GM18526 (cell line): ENCODE measurements around the gene TIMM21.

Experiments used
- POLR2A ChIP-seq: IDR thresholded peaks from 3 replicates; pipeline ENCODE4 v1.6.1; 2011; ENCODE audit not compliant: insufficient read length; ENCODE audit errors: extremely low read depth

TIMM21 gene

DNA sequence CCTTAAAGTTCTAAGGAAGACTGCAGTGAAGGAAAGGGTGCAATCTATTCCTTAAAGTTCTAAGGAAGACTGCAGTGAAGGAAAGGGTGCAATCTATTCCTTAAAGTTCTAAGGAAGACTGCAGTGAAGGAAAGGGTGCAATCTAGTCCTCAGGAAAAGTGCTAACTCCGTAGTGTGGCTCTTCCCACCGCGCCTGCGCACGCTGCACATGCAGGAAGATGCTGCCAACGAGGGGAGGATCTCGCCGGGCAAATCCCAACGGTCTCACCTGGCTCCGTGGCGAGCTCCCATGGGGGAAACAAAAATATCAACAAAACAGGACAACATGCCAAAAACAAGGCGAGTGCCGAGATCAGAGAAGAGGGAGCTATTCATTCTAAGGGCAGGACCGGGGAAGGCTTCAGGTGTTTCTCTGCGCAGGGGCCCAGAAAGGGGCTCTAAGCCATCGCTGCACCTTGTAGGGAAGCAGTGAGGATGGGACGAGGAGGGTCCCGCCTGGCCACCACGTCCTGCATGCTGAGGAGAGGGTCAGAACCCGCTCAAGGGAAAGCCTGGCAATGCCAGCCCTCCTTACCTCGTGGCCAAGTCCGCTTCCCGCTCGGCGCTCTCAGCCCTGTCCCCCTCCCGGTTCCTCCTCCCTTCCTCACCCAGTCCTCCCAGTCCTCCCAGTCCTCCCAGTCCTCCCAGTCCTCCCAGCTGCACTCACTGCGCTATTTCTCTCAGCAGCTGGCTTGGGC lies 24.5 kb downstream of the TIMM21 start:
- no peak for TF ChIP-seq POLR2A

DNA sequence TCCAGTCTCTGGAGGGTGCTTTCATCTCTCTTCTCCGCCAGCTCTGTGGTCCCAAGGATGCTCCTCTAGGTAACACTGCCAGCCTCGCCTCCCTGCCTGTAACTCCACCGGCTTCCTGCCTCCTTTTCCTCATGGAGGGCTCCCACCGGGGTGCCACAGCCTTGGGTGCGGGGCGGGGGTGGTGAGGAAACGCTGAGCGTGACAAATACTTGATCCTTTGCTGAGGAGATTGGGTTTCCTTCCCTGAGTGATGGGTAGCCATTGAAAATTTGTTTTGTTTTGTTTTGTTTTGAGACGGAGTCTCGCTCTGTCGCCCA lies 25.1 kb downstream of the TIMM21 start:
- no peak for TF ChIP-seq POLR2A

DNA sequence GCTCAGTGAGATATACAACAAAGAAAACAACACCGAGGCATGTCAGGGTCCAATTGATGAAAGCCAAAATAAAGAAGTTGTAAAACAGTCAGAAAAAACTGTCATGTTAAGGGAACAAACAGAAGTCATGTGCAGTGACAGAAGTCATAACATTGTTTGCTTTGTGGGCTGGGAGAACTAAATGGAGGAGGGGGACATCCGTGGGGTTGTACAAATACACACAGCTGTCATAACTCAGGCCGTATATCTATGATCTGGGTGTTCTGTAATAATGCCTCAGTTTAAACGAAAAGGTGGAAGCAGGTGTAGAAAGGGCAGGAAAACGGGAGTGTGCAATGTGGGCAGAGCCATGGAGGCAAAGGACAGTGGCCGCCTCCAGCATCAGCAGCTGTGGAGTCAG lies 27.3 kb downstream of the TIMM21 start:
- no peak for TF ChIP-seq POLR2A

DNA sequence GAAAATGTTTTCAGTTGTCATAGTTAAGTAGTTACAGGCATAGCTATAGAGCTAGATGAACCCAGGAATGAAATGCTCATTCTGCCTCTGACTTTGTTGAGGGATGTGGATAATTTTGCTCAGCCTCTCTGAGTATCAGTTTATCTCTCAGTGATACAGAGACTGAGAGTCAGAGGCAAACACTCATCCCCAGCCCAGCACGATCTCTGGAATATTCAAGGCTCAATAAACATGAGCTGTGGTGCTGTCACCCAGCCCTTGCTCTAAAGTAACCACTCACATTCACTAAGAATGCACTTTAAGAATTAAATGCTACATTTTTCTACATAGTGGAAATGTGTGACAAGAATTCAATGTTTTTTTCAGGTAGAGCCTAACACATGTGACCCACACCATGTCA lies 30.6 kb downstream of the TIMM21 start:
- no peak for TF ChIP-seq POLR2A

DNA sequence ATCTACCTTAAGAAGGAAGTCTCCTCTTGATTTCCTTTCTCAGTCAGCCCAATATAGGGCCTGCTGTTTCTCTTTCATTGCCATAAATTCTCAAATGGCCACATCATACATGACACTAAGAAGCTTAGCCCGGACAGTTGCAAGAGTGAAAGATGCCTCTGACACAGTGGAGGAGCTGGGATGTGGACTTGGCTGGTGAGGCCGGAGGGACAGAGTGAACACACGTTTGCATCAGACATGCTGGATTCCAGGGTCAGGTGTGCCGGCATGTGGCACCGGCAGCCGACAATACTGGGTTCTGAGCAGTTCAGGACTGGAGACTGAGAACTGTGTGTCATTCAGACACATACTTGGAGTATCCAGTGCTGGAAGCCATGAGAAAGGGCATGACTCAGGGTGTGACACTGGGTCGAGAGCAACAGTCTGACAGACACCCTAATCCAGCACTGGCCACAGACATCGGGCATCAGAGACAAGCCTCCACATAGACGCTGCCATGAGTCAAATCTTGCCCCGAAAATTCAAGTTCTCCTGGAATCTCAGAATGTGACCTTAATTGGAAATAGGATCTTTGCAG lies 31.4 kb downstream of the TIMM21 start:
- no peak for TF ChIP-seq POLR2A

DNA sequence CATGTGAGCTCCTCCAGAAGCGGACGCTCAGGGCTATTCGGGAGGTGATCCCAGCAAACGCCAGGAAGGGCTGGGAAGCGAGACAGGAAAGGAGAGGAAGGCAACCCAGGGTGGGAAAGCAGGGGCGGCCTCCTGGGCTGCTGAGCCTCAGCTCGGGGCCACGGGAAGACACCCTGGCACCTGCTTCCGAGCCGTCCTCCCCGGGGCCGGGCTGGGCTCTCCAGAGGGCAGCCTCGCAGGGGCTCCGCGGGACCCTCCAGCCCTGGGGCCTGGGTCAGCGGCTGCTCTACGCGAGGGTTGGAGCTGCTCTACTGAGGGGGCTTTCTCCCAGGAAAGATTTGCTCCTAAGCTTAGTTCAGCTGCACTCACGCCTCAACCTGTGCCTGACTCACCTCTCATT lies 34.0 kb downstream of the TIMM21 start:
- TF ChIP-seq POLR2A, result no peak

DNA sequence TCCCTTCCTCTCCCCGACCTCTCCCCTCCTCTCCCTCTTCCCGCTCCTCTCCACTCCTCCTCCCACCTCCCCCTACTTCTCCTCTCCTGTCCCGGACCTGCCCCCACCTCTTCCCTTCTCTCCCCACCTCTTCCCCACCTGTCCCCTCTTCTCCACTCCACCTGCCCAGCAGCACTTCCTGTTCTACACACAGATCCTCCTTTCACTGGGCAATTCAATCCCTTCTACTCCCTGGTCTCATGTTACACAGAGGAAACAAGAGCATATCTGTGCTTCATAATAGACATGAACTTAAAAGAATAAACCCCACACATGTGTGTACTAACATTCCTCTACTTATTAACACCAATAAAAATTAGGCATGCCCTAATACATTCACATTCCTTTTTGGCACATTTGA lies 34.8 kb downstream of the TIMM21 start:
- no peak for TF ChIP-seq POLR2A

DNA sequence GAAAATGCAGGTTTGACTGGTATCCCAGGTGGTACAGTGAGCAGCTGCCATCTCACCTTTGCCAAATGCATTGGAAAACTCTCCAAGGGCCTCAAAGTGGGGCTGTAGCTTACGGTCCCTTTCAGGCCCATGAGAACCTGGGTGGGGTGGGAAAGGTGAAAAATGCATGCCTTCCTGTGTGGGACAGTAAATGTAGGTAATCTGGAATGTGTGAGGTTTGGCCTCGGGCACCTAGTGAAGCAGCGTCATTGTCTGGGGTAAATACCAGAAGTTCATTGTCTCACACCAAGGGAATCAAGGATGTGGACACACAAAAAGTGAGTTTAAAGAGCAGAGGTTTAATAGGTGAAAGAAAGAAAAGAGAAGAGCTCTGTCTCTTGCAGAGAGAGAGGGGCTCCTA lies 36.6 kb downstream of the TIMM21 start:
- TF ChIP-seq POLR2A, result no peak

DNA sequence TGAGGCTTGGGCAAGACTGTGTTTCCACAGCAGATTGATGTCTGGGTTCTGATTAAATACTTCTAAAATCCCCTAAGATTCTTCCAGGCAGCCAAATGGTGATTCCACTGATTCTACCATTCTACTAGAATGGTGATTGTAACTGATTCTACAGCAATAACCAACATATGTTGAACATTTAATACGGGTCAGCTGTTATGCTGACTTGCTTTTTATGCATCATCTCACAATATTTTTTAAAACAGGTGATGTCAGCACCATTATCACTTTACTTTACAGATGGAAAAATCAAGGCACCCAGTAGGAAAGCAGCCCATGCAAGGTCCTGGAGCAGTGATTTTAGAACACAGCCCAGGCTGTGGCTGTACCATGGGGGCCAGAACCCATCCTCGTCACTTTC lies 37.5 kb downstream of the TIMM21 start:
- no peak for TF ChIP-seq POLR2A

DNA sequence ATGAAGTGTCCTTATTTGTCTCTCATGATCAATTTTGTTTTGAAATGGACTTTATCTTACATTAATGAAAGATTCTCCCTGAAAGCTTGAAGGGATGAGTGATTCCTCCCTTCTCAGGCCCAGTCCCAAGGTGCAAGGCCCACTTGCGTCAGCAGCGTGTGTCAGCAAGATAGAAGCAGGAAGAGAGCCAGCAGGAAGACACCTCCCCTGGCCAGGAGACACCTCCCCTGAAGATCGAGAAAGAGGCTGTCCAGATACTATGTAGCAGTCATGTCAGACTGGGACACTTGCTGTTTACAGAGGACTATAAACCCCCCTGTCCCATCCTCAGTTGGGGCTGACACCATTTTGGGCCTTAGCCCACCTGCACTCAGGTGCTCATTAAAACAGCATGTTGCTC lies 38.3 kb downstream of the TIMM21 start:
- TF ChIP-seq POLR2A, result no peak

DNA sequence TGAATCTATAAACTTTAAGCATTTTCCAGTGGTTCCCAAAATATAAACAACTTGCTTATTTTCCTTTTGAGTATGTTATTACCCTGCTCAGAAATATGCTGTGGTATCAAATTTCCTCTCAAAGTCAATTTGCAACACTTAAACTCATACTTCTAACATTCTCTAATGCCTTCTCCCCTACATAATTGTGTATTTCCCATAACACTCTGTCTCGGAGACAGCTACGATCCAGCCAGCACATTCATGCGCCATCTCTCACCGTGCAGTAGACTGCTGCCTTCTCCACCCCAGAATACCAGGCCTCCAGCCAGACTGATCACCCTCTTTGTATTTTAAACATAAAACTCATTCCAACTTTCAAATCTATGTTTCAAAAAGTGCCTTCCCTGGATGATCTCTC lies 41.8 kb downstream of the TIMM21 start:
- no peak for TF ChIP-seq POLR2A

DNA sequence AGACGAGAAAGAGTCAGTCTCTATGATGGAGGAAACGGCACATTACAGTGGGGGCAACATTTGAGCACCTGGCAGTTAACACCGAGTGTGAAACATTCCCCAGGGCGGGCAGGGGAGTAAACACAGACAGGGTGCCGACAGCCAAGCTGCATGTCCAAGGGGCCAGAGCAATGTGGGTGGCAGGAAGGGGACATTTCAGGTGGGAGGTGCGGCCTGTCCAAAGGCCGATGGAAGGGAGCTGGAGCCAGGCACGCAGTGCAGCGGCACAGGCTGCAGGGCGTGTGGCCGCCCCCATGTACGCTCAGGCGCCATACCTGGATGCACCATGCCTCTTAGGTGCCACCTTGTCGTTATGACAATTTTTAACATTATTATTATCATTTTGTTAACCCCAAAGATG lies 43.3 kb downstream of the TIMM21 start:
- TF ChIP-seq POLR2A, result no peak

DNA sequence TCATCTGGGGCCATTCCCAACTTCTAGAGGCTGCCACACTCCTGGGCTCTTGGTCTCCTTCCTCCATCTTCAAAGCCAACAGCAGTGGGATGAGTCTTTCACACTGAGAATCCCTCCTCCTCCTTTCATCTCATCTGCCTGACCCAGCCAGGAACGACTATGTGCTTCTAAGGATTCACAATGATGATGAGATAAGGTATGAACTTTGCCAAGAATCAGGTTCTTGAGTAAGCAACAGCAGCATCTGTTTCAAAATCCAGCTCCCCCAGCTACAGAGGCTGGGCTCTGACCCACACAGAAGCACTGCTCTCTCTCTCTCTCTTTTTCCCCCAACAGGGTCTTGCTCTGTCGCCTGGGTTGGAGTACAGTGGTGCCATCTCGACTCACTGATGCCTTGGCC lies 46.4 kb downstream of the TIMM21 start:
- TF ChIP-seq POLR2A, result no peak

DNA sequence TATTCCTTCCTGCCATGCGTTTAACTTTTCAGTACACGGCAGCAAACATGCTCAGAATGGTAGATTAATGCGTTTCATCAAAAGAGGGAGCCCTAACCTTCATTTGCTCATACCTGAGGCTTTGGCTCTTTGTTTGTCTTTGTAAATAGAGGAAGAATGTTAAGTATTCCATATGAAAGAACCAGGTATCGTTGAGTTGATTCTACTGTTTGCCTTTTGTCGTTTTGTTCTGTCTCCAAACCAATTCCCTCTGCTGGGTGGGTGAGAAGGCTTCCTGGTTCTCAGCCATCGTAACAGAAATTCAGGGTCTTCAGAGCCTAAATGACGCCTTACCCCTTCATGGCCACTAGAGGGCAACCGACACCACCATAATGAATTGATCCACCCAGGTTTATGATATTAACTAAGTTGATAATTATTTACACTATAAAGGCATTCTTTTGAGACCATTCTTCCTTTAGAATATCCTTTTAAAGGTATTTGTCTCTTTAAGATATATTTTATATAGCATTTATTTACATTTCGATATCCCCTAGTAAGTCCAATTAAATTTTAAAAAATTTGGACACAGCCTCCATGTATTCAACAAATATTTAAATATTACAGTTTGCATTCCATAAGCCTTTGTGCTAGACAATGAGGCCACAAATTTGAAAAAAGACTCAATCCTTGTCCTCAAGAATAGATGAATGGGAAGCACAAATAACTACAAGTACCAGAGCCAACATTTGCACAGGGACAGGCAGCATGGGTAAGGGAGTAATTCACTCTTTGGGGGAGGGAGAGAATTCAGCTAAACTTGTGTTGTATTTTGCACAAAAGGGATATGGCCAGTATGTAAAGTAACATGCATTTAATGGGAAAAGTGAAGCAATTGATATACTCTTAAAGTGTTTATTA lies 48.1 kb downstream of the TIMM21 start:
- no peak for TF ChIP-seq POLR2A

DNA sequence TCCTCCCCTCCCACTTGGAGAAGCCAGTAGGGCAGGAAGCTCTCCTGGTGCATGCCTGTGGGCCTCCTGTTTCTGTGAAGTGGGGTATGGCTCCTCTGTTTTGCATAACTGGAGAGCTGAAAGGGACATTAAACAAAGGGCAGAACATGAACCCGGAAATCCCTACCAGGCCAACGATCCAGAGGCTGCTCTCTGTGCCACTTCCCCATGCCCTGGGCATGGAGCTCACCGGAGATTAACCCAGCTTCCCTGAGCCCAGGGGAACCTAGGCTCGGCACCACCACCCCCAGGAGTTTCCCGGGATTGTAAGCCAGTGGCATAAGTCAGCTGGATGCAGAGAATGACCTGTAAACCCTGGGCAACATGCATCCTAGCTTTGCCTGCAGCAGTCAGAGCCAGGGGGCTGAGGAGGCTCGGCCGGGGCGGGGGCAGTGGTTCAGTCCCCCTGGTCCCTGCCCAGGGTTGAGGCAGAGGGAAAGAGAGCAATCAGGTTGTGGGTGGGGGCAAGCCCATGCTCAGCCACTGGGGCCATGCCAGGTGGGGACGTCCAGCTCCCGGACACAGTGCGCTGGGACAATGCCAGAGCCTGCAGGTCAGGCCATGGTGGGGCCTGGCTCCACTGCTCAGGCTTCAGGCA lies 49.5 kb downstream of the TIMM21 start:
- TF ChIP-seq POLR2A, result no peak

DNA sequence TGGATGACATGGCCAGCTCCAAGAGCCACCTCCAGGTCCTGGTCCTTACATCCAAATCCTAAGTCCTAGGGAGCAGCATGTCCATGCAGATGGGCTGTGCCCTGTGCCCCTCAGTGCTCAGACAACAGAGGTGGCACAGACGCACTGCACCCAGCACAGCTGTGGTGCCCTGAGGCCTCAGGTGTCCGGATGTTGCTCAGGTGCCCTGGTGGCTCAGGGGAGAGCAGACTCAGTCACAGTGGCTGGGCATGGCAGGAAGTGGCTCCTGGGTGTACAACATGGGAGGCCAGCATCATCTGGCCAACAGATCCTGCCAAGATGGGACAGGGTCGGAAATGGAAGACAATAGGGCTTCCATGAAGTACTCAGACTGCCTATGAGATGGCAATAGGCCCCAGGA lies 50.1 kb downstream of the TIMM21 start:
- no peak for TF ChIP-seq POLR2A
